ENCODE results near the gene CDC5L. TPM values are rescaled to one million over a fixed set of nuclear protein-coding genes. Genes with fewer than 3 reads are reported as not detected.

The CDC5L gene
- total RNA-seq, 1 donor from 2014 or later: 17.3 TPM

DNA sequence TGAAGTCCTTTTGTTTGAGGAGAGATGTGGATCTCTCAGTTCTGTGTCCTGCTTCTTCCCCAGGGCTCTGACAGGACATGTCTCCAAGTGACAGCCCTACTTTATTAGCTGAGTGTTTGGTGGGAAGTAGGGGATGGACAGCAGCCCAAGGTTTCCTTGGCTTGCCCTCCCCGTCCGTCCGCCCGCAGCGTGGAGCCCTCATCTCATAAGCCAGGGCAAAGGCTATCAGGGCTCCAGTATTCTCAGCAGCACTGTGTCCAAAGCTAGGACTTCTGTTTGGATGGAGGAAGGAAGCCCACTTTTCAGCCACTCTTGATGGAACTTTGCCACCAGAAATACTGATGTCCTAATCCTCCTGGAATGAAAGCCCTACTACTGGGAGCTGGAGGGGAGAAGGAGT is 13.6 kb downstream of the CDC5L start:
- no peak overlapping the region for H3K4me3 Mint-ChIP-seq (ENCODE audit: unreplicated experiment)

DNA sequence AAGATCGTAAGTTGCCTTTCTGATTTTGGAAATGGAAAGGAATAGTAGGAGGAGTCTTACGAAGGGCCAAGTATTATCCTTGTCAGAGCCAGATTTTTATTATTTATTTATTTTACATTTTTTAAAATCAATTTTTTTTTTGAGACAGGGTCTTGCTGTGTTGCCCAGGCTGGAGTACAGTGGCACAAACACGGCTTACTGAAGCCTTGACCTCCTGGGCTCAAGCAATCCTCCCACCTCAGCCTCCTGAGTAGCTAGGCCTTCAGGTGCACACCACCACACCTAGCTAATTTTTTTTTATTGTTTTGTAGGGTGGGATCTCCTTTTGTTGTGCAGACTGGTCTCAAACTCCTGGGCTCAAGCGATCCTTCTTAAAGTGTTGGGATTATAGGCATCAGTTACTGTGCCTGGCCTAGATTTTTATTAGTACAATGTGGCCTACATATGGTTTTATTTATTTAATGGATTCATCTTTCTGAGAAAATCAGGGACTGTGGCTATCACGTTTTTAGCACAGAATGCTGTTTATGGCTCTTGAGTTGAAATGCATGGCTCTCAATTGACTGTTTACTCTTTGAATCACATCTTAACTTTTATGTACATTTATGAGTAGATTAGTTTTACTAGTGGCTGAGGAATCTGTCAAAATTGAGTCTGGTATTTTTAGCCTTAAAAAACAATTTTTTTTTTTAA is 16.7 kb downstream of the CDC5L start:
- H3K9me3 Mint-ChIP-seq (ENCODE audit: unreplicated experiment): no peaks in the 10 kb centered on the region
- H3K27me3 Mint-ChIP-seq (ENCODE audit: unreplicated experiment): no peaks in the 10 kb centered on the region
- H3K36me3 Mint-ChIP-seq (ENCODE audit: low read depth, unreplicated experiment): peaks cover 29% of the 10 kb centered on the region
- no peaks in the 10 kb centered on the region for H3K4me1 Mint-ChIP-seq (ENCODE audit: unreplicated experiment)
- peak overlapping the region; percentile 65 for H3K4me3 Mint-ChIP-seq (ENCODE audit: unreplicated experiment)
- TF ChIP-seq, protein P1, sequence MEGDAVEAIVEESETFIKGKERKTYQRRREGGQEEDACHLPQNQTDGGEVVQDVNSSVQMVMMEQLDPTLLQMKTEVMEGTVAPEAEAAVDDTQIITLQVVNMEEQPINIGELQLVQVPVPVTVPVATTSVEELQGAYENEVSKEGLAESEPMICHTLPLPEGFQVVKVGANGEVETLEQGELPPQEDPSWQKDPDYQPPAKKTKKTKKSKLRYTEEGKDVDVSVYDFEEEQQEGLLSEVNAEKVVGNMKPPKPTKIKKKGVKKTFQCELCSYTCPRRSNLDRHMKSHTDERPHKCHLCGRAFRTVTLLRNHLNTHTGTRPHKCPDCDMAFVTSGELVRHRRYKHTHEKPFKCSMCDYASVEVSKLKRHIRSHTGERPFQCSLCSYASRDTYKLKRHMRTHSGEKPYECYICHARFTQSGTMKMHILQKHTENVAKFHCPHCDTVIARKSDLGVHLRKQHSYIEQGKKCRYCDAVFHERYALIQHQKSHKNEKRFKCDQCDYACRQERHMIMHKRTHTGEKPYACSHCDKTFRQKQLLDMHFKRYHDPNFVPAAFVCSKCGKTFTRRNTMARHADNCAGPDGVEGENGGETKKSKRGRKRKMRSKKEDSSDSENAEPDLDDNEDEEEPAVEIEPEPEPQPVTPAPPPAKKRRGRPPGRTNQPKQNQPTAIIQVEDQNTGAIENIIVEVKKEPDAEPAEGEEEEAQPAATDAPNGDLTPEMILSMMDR (IDR thresholded peaks at IDR 0.05; ENCODE audit: unreplicated experiment): no peak
- DNase-seq (ENCODE audit: low spot score): no peak
- H3K27ac Mint-ChIP-seq (ENCODE audit: unreplicated experiment): peak overlapping the region; percentile 24

More for the DNA sequence above, 13.6 kb downstream of the CDC5L start:
- H3K27ac Mint-ChIP-seq (ENCODE audit: unreplicated experiment): no peak overlapping the region
- DNase-seq (ENCODE audit: low spot score): no peak
- H3K4me1 Mint-ChIP-seq (ENCODE audit: unreplicated experiment): no peaks in the 10 kb centered on the region
- no peaks in the 10 kb centered on the region for H3K9me3 Mint-ChIP-seq (ENCODE audit: unreplicated experiment)
- H3K36me3 Mint-ChIP-seq (ENCODE audit: low read depth, unreplicated experiment): peaks cover 31% of the 10 kb centered on the region
- TF ChIP-seq, protein P1 (IDR thresholded peaks at IDR 0.05; ENCODE audit: unreplicated experiment): no peak
- H3K27me3 Mint-ChIP-seq (ENCODE audit: unreplicated experiment): no peaks in the 10 kb centered on the region

- no peak overlapping the region for H3K4me3 Mint-ChIP-seq (ENCODE audit: unreplicated experiment)
- peaks cover 30% of the 10 kb centered on the region for H3K36me3 Mint-ChIP-seq (ENCODE audit: low read depth, unreplicated experiment)
- no peak overlapping the region for H3K27ac Mint-ChIP-seq (ENCODE audit: unreplicated experiment)
These were observed 17.2 kb downstream of the CDC5L start for GRCh38 chr6:44404715-44405099.

GRCh38 chr6:44407951-44408670 is 20.6 kb downstream of the CDC5L start:
- DNase-seq (ENCODE audit: low spot score): no peak
- H3K9me3 Mint-ChIP-seq (ENCODE audit: unreplicated experiment): no peaks in the 10 kb centered on the region
- TF ChIP-seq, protein P1 (IDR thresholded peaks at IDR 0.05; ENCODE audit: unreplicated experiment): no peak
- peaks cover 36% of the 10 kb centered on the region for H3K36me3 Mint-ChIP-seq (ENCODE audit: low read depth, unreplicated experiment)
- peak overlapping the region; percentile 27 for H3K27ac Mint-ChIP-seq (ENCODE audit: unreplicated experiment)
- H3K4me3 Mint-ChIP-seq (ENCODE audit: unreplicated experiment): no peak overlapping the region
- H3K4me1 Mint-ChIP-seq (ENCODE audit: unreplicated experiment): peaks cover 8% of the 10 kb centered on the region
- peaks cover 2% of the 10 kb centered on the region for H3K27me3 Mint-ChIP-seq (ENCODE audit: unreplicated experiment)

More at GRCh38 chr6:44404715-44405099, 17.2 kb downstream of the CDC5L start:
- H3K27me3 Mint-ChIP-seq (ENCODE audit: unreplicated experiment): peaks cover 2% of the 10 kb centered on the region
- no peaks in the 10 kb centered on the region for H3K9me3 Mint-ChIP-seq (ENCODE audit: unreplicated experiment)
- no peak for DNase-seq (ENCODE audit: low spot score)
- no peaks in the 10 kb centered on the region for H3K4me1 Mint-ChIP-seq (ENCODE audit: unreplicated experiment)
- TF ChIP-seq, protein P1 (IDR thresholded peaks at IDR 0.05; ENCODE audit: unreplicated experiment): no peak
